BJ (cell line): Measurements from ENCODE around the gene MYCL. TPM values are rescaled to one million over a fixed set of nuclear protein-coding genes. Genes with fewer than 3 reads are reported as not detected.
"Not testable (repeated sequence)": the region's sequence is repeated elsewhere in the genome, so short reads cannot be mapped to it uniquely, and the experiment has no call there.

Source experiments
- CTCF ChIA-PET: fragments of 350-600 bp; formaldehyde crosslinking; extraction: SDS; loops from one replicate; lab custom pipeline; 2021; ENCODE audit warnings: antibody characterized with exemption, inconsistent platforms; lab: Yijun Ruan, JAX
- POLR2A ChIA-PET: fragments of 300-600 bp; sonication (Branson Sonifier 250); formaldehyde crosslinking; extraction: SDS; loops from one replicate; lab custom pipeline; 2021; ENCODE audit warnings: antibody characterized with exemption; lab: Charles Lee
- DNase-seq: peaks from one replicate; pipeline ENCODE4 v3.0.0-alpha.2; 2011; ENCODE audit warnings: low read depth
- H3K27me3 ChIP-seq: 2 replicates; pipeline ENCODE4 v1.6.0; 2011; ENCODE audit warnings: low read length; ENCODE audit not compliant: control insufficient read depth, insufficient read depth
- H3K36me3 ChIP-seq: 2 replicates; pipeline ENCODE4 v1.5.1; 2011; ENCODE audit warnings: low read length; ENCODE audit not compliant: control insufficient read depth, insufficient read depth
- H3K4me3 ChIP-seq: 2 replicates; pipeline ENCODE4 v1.5.1; 2011; ENCODE audit warnings: low read depth, mild to moderate bottlenecking, control low read depth, low read length
- polyA plus RNA-seq: library from polyadenylated mRNA; depleted of rRNA; stranded (reverse); fragments of >200 nt; gene quantifications from 2 replicates; pipeline ENCODE4 v1.2.3, GENCODE V29; 2011
- TF ChIP-seq, protein P1 (sequence below): IDR thresholded peaks from 2 replicates; pipeline ENCODE4 v1.5.1; 2011; ENCODE audit warnings: low read depth, mild to moderate bottlenecking, control low read depth, inconsistent platforms, low read length, moderate library complexity; ENCODE audit not compliant: insufficient read depth

Gene MYCL
- polyA plus RNA-seq, 1 experiment, result 0.22 TPM

DNA sequence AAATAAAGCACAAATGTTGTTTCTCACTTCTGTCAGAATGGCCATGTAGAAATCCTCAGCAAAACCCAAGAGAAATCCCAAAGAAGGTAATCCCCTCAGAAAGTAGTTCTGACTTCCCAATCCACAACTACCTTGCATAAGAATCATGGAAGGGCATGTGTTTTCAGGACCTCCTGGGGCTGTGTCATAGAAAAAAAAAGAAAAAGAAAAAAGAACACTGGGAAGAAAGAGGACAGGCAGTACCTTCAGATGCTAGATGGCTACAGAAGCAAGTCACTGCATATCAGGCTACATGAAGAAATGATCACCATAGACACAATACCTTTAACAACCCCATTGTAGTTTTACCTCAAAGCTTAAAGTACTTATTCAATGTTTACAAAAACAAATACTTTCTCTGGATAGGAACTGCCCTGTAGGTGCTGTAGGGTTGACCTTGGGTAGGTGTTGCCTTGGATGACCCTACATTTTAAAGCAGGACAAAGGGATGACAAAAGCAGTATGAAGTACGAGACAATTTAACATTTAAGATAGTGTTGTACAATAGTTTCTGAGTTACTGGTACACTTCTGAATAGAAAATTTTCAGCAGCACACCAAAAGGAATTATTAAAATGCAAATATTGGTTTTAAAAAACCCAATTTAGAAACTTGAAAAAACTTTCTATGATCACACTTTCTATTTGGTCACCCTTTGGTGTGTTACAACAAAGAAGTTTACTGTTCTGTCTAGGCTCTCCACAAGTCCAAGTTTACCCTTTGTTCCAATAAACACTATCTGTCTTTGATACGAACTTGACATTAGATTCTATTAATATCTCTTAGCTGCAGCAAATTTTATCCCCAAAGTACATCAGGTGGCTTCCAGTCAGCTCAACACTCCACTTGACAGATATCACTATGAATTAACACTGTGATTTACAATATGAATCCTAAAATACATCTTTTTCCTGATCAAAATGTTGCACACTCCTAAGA, 23.4 kb downstream of the MYCL start:
- no peak for DNase-seq
- H3K4me3 ChIP-seq, result no peak overlapping the region
- TF ChIP-seq, protein P1, sequence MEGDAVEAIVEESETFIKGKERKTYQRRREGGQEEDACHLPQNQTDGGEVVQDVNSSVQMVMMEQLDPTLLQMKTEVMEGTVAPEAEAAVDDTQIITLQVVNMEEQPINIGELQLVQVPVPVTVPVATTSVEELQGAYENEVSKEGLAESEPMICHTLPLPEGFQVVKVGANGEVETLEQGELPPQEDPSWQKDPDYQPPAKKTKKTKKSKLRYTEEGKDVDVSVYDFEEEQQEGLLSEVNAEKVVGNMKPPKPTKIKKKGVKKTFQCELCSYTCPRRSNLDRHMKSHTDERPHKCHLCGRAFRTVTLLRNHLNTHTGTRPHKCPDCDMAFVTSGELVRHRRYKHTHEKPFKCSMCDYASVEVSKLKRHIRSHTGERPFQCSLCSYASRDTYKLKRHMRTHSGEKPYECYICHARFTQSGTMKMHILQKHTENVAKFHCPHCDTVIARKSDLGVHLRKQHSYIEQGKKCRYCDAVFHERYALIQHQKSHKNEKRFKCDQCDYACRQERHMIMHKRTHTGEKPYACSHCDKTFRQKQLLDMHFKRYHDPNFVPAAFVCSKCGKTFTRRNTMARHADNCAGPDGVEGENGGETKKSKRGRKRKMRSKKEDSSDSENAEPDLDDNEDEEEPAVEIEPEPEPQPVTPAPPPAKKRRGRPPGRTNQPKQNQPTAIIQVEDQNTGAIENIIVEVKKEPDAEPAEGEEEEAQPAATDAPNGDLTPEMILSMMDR, result no peak
- ChIA-PET POLR2A (no interaction called here), CTCF (interaction anchor here (1.0 kb wide), 1 partner anchor 24 kb away, joined by 3 read pairs; no protein-coding TSS in a partner anchor)
- H3K36me3 ChIP-seq, result no peaks in the 10 kb centered on the region; the same call in none of the 2 replicates
- no peaks in the 10 kb centered on the region for H3K27me3 ChIP-seq

DNA sequence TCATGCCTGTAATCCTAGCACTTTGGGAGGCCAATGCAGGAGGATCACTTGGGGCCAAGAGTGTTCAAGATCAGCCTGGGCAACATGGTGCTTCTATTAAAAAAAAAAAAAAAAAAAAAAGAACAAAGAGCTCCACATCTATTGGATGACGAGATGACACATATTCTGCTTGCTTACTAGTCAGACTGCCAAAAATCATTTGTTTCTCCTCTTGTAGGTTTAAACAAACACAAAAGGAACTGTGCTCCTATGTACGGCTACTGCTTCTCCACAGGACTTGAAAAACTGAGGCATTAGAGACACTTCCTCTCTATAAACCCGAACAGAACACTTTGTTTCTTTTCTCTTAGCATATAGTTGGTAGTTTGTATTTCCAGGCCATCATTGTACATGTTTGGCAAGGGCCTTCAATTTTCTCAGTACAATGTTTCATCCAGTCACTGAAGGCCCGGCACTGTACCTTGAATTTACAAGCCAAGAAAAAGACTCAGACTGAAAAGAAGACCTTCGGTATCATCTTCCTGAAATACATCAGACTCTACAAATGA, 24.4 kb downstream of the MYCL start:
- ChIA-PET POLR2A (no interaction called here), CTCF (no interaction called here)
- no peak for DNase-seq
- no peaks in the 10 kb centered on the region for H3K27me3 ChIP-seq
- H3K36me3 ChIP-seq, result no peaks in the 10 kb centered on the region; the same call in none of the 2 replicates
- TF ChIP-seq, protein P1, result no peak
- no peak overlapping the region for H3K4me3 ChIP-seq

DNA sequence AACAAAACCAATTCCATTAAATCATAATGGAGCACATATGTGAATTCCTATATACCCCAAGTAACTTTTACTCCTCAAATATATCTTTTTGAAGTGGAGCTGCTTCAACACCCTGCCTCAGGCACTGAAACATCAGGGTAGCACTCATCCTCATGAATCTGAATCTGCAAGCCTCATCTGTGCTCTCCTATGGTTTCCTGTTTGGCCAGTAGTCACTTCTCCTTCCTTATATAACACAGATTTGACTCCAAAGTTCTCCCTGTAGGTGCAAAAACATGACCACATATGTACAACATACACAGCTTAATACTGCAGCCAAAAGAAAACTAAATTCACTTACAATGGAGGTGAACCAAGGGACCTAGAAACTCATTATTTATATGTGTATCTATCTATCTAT, 25.6 kb downstream of the MYCL start:
- no peaks in the 10 kb centered on the region for H3K27me3 ChIP-seq
- TF ChIP-seq, protein P1, result no peak
- CTCF ChIA-PET, result no interaction called here
- H3K36me3 ChIP-seq, result no peaks in the 10 kb centered on the region; the same call in none of the 2 replicates
- H3K4me3 ChIP-seq, result no peak overlapping the region
- POLR2A ChIA-PET, result no interaction called here
- DNase-seq, result no peak

DNA sequence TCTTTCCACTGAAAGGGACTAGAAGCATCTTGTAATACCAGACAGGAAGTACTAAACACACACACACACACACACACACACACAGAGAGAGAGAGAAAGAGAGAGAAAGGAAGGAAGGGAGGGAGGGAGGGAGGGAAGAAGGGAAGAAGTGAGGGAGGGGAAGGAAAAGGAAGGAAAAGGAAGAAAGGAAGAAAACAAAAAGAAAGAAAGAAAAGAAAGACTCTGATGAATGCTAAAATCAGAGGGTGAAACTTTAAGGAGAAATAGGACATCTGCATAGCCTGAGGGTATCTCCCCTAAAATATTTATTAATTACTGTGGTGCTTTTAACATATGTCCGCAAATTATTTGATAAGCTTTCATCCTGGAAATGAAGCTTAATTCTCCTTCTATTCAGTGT, 29.0 kb downstream of the MYCL start:
- CTCF ChIA-PET, result interaction anchor here (0.8 kb wide), 1 partner anchor 30 kb away, joined by 3 read pairs; no protein-coding TSS in a partner anchor
- POLR2A ChIA-PET, result no interaction called here

DNA sequence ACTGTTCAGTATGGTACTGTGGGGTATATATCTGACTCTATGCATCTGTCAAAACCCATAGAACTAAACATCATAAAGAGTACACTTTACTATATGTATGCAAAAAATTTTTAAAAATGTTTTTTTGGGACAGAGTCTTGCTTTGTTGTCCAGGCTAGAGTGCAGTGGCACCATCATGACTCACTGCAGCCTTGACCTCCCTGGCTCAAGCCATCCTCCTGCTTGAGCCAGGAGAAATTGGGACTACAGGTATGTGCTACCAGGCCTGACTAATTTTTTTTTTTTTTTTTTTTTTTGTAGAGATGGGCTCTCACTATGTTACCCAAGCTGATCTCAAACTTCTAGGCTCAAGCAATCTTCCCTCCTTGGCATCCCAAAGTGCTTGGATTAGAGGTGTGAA, 29.9 kb downstream of the MYCL start:
- no peak for DNase-seq
- CTCF ChIA-PET, result no interaction called here
- Histone ChIP-seq H3K36me3 (no peaks in the 10 kb centered on the region), H3K4me3 (no peak overlapping the region), H3K27me3 (no peaks in the 10 kb centered on the region)
- POLR2A ChIA-PET, result no interaction called here
- TF ChIP-seq, protein P1, result no peak

More for the DNA sequence above, 29.0 kb downstream of the MYCL start:
- TF ChIP-seq, protein P1, result no peak
- Histone ChIP-seq H3K4me3 (no peak overlapping the region), H3K36me3 (no peaks in the 10 kb centered on the region), H3K27me3 (no peaks in the 10 kb centered on the region)
- no peak for DNase-seq

DNA sequence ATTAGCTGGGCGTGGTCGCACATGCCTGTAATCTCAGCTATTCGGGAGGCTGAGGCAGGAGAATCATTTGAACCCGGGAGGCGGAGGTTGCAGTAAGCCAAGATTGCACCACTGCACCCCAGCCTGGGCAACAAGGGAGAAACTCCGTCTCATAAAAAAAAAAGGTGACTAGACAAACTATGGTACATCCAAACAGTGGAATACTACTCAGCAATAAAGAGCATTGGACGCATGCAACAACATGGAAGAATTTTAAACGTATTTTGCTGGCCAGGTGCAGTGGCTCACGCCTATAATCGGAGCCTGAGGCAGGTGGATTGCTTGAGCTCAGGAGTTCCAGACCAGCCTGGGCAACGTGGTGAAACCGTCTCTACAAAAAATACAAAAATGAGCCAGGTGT, 30.7 kb downstream of the MYCL start:
- H3K27me3 ChIP-seq, H3K36me3 ChIP-seq, DNase-seq, H3K4me3 ChIP-seq, CTCF ChIA-PET: not testable (repeated sequence)
- POLR2A ChIA-PET, result interaction anchor here (0.6 kb wide), 1 partner anchor 13 kb away, joined by 7 read pairs; no protein-coding TSS in a partner anchor

DNA sequence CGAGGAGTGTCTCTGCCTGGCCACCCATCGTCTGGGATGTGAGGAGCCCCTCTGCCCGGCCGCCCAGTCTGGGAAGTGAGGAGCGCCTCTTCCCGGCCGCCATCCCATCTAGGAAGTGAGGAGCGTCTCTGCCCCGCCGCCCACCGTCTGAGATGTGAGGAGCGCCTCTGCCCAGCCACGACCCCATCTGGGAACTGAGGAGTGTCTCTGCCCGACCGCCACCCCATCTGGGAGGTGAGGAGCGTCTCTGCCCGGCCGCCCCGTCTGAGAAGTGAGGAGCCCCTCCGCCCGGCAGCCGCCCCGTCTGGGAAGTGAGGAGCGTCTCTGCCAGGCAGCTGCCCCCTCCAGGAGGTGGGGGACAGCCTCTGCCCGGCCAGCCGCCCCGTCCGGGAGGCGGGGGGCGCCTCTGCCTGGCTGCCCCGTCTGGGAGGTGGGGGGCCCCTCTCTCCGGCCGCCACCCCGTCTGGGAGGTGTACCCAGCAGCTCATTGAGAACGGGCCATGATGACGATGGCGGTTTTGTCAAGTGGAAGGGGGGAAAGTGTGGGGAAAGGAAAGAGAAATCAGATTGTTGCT, 32.1 kb downstream of the MYCL start:
- POLR2A ChIA-PET, result not testable (repeated sequence)
- CTCF ChIA-PET, result interaction anchor here (0.9 kb wide), 1 partner anchor 50 kb away, joined by 3 read pairs; no protein-coding TSS in a partner anchor

More for the DNA sequence above, 32.1 kb downstream of the MYCL start:
- H3K36me3 ChIP-seq, H3K27me3 ChIP-seq, DNase-seq, H3K4me3 ChIP-seq: not testable (repeated sequence)
